IPS DF 4.7 (cell line): ENCODE results near the gene SLC36A2.
"Not testable (repeated sequence)": the region's sequence is repeated elsewhere in the genome, so short reads cannot be mapped to it uniquely, and the experiment has no call there.

Experiments
- DNase-seq: peaks from one replicate; pipeline ENCODE4 v3.0.0-alpha.2; 2013; ENCODE audit warnings: low spot score; ENCODE audit errors: extremely low read depth

Gene SLC36A2

DNA sequence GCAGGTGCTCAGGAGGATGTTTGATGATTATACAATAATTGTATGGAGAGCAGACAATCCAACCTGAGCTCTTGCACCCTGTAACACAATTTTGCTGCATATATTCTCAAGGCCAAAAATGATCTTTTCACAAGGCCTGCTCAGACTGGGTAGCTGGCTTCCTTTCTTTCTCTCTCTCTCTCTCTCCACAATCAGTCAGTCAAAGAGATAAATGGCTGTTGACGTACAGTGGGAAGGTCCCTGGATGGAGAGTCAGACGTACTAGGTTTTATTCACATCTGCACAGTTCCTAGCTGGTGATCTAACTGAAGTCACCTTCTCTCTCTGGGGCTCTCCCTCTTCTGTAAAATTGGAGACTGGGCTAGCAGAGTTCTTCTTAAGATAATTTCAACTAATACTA lies 19.8 kb downstream of the SLC36A2 start:
- DNase-seq = no peak

DNA sequence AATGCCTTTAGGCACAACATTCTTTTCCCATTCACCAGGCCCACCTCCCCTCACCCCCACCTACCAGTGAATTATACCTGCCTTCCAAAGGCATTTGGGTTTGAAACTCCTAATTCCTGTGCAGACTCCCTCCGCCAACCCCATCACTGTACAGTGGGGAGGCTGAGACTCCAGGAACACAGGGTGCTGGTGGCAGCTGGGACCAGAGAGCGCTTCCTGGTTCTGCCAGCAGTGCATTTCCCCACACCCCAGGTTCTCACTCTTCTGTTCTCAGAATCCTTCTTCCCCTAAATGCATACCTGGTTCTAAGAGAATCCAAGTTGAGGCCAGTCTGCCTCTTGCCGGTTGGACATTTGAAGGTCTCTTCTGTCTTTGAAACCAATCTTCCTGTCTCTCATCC lies 21.1 kb downstream of the SLC36A2 start:
- DNase-seq = no peak

DNA sequence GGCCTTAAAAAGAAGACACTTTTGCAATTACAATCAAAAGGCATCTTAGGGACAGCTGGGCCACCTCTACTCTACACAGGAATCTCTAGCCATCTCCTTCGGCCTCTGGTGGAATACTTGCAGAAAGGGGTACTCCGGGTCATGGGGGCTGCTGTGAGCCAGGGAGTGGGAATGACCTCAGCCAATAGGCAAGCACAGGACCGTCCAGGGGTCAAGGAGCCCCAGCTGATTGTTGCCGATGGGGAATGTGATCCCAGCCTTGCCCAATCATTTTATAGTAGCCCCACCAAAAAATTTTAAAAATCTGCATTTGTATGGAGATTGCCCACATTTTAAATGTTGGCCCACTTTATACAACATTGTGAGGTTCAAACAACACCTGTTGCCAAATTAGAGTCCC lies 26.9 kb downstream of the SLC36A2 start:
- DNase-seq = no peak

DNA sequence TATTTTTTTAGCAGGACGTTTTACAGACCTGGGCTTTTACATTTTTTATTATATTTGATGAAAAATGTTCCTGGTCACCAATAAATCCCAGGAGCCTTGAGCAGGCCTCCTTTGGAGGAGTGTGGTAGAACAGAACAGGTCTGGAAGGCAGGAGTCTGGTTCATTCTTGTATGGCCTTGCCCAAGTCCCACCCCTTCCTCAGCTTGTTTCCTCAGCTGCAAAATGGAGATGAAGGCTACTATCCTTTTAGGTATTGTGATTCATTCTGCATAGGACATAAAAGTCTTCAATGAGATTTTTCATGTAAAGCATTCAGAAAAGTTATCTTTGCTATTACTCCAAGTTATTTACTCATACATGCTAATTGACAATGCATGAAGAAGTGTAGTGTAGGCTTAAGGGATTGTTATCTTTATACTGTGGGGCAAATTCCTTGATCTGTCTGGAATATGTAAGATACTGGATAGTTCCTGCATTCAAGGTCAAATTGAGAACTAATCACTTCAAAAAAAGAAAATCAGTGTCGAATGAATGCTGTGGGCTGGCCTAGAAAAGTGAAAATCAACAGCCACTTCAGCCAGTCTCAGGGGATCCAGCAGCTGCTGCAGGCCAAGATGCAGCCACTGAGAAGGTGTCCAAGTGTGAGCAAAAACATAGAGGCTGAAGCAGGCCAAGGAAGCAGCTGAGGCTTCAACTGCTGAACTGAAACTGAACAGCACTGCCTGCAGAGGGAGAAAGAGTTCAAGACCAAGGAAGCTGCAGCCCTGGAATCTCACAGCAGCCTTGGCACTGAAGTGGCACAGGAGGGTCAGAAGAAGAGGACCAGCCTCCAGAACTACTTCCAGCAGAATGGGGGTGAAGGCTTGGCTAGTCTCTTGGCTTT lies 28.3 kb downstream of the SLC36A2 start:
- DNase-seq = no peak

DNA sequence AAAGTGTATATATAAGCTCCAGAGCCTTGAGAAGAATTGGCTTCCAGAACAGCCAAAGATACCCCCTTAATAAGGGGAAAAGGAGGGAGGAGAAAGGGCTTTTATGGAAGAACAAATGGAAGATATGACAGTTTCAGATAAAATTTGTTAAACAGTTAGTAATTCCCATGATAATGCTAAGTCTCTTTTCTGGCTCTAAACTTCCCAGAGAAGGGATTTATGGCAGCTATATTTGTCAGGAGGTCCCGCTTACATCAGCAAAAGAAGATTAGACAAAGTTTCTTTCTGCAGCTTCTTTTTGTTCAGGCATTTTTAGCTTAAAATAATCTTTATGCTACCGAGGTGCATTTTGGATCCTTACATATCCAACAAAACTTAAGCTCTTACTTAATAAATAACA lies 29.5 kb downstream of the SLC36A2 start:
- DNase-seq = no peak

DNA sequence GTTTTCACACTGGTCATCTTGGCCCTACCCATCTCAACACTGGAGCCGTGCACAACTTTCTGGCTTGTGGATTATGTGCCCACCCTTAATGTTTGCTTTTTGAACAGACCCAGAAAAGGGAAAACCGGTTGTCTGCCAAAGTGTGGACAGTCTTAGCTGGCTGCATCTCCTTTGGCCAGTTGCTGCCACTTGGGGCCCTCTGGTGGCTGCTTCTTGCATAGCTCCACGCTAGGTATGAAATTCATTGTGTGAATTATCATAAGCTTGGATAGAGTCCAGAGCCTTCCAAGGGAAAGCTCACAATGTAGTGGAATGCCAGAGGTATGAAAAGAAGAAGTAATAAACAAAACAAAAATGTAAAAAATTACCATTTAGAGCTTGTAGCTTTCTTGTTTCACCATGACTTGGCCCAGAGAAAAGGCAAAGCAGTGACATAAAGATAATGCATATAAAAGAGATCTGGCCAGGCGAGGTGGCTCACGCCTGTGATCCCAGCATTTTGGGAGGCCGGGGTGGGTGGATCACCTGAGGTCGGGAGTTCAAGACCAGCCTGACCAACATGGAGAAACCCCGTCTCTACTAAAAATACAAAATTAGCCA lies 31.3 kb downstream of the SLC36A2 start:
- no peak for DNase-seq

DNA sequence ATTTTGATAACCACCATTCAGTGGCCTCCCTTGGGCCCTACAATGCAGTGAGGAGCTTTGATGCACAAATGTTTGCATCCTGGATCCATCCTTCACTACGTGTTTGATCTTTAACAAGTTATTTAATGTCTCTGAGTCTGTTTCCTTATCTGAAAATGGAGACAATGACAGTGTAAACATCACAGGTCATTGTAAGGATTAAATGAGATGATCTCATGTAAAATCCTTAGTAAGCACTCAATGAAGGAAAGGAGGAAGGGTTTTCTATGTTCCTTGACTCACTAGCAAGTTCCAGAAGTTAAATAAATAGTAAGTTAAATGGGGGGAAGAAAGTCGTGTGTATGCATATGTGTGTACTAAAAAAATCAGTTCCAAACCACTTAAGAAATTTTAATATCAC lies 34.0 kb downstream of the SLC36A2 start:
- DNase-seq = no peak

DNA sequence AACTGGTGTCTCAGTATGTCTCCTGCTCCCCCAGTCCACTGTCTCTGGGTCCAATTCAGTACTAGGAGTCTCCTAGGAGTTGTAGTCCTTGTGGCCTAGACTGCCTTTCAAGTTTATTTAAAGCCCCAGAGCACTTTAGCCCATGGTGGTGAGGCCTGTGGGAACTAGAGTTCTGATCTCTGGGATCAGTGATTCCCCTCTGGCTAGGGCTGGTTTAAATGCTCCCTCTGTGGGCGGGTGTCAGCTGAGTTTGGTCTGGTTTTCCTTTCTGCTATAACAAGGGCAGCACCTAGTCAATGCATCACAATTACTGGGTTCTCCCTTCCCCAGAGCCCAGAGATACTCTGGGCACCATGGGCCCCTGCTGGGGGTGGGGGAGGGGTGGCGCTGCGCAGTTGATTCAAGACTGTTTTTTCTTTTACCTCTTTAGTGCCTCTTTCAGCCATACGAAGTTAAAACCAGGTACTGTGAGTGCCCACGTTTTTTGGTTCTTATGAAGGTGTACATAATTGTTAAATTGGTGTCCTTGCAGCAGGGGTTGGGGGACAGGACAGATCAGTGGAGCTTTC lies 34.5 kb downstream of the SLC36A2 start:
- no peak for DNase-seq

DNA sequence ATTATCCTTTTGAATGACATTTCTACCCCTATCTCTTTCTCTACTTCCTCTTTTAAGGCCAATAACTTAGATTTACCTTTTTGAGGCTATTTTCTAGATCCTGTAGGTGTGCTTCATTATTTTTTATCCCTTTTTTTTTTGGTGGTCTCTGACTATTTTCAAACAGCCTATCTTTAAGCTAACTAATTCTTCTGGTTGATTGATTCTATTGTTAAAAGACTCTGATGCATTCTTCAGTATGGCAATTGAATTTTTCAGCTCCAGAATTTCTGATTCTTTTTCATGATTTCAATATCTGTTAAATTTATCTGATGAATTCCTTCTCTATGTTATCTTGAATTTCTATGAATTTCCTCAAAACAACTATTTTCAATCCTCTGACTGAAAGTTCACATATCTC lies 36.4 kb downstream of the SLC36A2 start:
- no peak for DNase-seq

DNA sequence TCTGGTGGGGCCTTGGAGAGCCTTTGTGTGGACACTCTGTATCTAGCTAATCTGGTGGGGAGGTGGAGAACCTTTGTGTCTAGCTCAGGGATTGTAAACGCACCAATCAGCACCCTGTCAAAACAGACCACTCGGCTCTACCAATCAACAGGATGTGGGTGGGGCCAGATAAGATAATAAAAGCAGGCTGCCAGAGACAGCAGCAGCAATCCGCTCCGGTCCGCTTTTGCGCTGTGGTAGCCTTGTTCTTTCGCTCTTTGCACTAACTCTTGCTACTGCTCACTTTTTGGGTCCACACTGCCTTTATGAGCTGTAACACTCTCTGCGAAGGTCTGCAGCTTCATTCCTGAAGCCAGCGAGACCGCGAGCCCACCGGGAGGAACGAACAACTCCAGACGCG lies 37.5 kb downstream of the SLC36A2 start:
- not testable (repeated sequence) for DNase-seq

DNA sequence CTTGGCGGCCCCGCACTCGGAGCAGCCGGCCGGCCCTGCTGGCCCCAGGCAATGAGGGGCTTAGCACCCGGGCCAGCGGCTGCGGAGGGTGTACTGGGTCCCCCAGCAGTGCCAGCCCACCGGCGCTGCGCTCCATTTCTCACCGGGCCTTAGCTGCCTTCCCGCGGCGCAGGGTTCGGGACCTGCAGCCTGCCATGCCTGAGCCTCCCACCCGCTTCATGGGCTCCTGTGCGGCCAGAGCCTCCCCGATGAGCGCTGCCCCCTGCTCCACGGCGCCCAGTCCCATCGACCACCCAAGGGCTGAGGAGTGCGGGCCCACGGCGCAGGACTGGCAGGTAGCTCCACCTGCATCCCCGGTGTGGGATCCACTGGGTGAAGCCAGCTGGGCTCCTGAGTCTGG lies 38.1 kb downstream of the SLC36A2 start:
- DNase-seq = not testable (repeated sequence)

DNA sequence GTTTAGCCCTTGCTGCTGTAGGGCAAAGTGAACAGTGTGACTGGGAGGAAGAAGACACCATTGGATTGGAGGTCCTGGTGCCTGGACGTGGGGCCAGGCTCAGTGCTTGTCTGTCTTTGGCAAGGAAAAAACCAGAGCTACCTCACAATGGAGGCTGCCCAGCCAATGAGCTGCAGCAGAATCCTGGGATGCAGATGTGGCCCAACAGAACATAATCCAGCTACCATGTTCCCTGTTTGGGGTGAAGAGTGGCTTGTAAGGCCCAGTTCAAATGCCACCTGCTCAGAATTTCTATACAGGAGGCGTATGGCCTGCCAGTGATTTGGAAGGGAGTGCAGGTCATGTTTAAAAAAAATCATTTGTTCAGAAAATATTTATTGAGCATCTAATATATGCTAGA lies 43.7 kb downstream of the SLC36A2 start, which contains the start of gene SLC36A3:
SLC36A3 (minus strand) TSS at position 101 of the 400 bp plus-strand sequence. CDS start 412 bp downstream, outside the sequence.
- DNase-seq = no peak

DNA sequence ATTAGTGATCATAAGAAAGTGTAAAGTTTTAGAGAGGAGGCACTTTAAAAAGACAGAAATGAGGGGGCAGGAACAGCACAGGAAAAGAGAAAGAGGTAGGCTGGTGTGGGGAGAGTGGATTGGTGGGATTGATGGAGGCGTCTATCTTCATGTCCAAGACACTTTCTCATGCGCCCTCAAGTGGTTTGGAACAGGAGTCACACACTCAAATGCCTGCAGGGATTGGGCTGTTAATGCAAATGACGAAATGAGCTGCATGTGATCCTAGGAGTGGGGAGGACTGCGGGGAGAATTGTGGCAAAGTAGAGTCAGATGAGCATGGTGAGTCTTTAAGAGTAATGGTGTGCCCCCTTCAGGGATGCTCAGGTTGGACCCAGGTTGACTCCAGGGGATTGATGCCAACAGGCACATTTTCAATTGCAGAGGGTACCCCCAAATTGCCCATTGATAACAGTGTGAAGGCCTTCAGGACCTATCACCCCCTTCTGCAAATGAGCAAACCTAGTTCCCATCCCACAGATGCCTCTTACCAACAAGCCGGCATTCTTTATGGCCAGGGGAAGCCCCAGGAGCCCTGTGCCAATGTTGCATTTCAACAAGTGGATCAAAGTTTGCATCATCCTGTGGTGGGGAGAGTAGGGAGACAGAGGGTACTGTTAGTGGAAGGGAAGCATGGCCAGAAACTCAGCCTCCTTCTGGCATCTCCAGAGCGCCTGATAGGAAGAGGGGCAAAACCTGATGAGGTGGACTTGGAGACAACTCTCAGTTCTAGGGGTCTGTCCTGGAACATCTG lies 49.1 kb downstream of the SLC36A2 start:
- no peak for DNase-seq

DNA sequence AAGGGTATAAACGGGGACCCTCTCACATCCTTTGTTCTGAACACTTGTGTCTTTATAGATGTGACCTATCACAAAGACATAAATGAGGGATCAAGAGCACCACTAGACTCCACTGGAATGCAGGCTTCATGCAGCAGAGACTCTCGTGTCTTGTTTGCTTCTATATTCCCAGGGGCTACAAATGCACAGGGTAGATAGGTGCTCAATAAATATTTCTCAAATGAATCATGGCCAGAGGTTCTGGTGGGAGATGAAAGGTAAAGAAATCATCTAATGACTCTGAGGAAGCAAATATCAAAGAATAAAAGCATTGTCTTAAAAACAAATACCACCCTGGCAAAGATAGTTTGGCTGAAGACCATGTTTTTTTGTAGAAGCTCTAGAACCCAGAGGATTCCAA lies 50.4 kb downstream of the SLC36A2 start:
- DNase-seq = no peak

DNA sequence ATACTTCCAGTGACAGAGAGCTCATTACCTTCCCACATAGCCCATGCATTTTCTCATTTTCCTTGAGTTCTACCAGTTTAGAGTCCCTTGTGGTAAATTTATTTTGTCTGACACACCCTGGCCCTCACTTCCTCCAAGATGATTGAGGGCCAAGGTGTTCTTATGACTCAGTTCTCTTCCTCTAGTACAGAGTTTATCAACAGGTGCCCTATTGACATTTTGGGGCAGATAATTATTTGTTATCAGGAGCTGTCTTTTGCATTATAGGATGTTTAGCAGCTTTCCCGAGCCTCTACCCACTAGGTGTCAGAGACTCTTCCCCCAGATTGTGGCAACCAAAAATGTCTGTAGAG lies 50.9 kb downstream of the SLC36A2 start:
- no peak for DNase-seq

DNA sequence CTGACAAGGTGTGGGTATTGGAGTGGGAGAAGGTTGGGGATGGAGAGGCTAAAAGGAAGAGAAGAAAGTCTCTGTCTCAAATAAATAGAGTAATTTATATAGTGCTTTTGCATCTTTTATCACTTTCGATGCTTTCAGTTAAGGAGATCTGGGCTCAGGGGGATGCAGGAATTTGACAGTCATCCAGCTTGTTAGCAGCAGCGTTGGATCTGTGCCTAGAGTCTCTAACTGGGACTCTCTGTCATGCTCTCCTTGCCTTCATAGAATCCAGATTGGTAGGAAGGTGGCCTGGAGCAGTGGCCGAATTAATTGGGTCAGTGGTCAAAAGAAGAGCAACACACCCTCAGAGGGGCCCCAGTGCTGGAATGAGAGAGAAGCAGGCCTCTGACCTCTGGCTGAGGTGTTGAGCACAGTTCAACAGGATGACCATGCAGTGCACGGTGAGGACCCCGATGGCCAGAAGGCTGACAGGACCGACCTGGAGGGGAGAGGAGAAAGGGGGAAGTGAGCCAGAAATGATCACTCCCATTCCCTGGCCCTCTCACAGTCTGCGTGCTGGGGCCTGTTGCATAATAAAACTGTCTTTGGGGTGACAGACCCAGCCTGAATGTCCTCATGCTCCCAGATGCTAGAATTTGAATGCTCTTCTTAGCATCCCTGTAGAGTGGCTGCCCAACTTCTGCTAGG lies 51.4 kb downstream of the SLC36A2 start:
- DNase-seq = no peak

DNA sequence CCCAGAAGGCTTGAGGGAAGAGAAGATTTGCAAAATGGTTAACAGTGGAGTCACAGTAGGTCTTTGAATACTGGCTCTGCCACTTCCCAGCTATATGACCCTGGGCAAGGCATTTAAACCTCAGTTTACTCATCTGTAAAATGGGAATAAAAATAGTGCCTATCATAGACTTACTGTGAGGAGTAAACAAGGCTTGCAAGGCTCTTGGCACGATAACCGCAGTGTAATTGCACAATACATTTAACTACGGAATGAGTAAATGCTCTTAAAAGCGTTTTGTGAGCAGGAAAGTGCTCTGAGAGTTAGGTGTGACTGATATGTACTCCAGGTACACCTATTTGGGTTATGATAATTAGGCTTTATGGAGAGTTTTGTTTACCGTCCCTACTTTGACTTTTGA lies 52.2 kb downstream of the SLC36A2 start:
- DNase-seq = no peak

DNA sequence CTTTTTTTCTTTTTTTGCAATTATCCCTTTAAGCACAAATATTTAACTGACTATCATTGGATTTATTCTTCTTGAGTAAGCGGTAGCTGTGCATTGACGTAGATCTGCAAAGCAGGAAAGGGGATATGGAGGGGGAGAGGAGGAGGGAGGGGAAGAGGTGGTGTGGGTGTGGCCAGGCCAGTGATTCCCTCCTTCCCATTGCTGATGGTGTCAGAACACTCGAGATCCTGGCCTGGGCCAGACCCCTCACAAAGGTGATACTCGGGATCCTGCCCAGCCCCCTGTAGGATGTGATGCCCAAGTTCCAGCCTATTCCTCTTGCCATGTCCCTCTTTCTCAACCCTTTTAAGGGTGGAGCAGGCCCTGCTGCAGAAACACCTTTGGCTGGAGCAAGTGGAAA lies 53.7 kb downstream of the SLC36A2 start:
- DNase-seq = no peak

DNA sequence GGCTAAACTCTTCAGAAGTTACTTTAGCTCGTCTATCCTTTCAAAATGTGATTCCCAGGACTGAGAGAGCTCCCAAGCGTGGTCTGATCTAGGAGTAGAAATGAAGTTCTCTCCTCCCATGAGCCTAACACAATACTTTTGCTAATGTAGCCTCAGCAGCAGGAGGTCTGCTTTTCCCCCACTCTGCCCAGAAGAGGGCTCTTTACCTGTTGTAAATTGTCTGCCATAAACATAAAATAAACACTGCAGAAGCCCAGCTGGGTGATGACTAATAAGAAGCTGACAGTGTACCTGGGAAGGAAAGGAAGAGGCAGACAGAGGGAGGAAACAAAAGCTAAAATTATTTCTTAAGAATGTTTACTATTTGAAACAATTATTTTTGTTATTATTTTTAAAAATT lies 59.2 kb downstream of the SLC36A2 start:
- DNase-seq = peak; percentile 25

DNA sequence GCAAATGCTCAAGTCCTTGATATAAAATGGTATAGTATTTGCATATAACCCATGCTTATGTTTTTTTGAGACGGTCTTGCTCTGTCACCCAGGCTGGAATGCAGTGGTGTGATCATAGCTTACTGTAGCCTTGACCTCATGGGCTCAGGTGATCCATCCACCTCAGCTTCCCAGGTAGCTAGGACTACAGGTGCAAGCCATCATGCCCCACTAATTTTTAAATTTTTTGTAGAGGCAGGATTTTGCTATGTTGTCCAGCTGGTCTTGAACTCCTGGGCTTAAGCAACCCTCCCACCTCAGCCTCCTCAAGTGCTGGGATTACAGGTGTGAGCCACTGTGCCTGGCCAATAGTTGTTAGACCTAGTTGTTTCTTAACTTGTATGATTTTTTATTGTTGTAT lies 61.1 kb downstream of the SLC36A2 start:
- DNase-seq = no peak

DNA sequence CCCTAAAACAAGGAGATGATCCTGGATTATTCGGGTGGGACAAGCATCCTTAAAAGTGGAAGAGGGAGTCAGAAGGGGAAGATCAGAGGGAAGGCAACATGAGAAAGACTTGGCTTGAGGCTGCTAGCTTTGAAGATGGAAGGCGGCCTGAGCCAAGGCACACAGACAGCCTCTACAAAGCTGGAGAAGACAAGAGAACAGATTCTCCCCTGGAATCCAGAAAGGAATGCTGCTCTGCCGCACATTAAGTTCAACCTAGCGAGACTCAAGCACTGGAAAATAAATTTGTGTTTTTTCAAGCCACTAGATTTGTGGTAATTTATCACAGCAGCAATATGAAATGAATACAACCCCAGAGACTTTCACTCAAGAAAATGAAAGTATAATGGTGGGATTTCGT lies 61.7 kb downstream of the SLC36A2 start:
- DNase-seq = no peak
